Astrocyte (in vitro differentiated cells and primary cell): ENCODE data around the gene SLC25A28.

ENCODE experiments used
- CTCF ChIP-seq: IDR thresholded peaks from 2 replicates; pipeline ENCODE4 v1.5.1; 2011; ENCODE audit warnings: low read depth, mild to moderate bottlenecking, inconsistent platforms, low read length, moderate library complexity; ENCODE audit not compliant: insufficient read depth
- EZH2 ChIP-seq: IDR thresholded peaks from 2 replicates; pipeline ENCODE4 v1.6.1; 2012; ENCODE audit warnings: mild to moderate bottlenecking, low read length, inconsistent platforms; ENCODE audit not compliant: insufficient read depth

GRCh38 chr10:99571816-99572215, 48.4 kb downstream of the SLC25A28 start:
- TF ChIP-seq CTCF (no peak), EZH2 (no peak)
